DMS114 treated with DMSO at 0.1 percent for 48 hours (cell line): Measurements from ENCODE around the gene RYR3.

ENCODE experiments used
- DNase-seq: peaks from one replicate; lab custom pipeline; 2025; ENCODE audit not compliant: unreplicated experiment; lab: John Stamatoyannopoulos, UW

Gene RYR3

DNA sequence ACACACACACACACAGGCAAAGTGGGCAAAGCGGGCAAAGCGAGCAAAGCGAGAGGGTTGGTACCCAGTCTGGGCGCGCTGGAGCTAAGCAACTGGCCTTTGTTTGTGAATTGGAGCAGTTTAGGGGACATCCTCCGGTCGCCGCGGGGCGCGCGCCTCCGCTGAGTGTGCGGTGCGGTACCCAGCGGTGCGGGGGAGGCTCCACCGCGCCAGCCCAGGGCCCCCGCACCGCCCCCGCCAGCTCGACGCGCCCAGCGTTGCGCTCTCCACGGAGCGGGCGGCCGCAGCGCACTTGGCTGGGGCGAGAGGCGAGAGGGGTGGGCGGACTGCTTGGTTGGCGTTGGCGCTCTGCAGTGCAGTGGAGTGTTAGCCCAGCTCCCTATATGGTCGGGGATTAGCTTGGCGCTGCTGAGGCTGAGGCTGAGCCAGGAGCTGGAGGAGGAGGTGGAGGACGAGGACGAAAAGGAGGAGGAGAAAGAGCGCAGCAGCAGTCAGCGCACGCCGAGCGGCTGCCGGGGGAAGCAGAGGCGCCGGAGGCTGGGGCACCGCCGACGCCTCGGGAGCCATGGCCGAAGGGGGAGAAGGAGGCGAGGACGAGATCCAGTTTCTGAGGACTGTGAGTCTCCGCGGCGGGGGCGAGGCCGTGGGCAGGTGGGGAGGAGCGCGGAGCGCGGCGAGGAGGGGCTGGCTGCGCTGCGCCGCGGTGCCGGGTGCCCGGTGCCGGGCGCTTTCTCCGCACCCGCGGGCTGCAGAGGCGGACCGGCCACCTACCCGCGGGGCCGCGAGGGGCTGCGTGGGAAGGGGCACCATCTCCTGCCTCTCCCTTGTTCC is at the start of gene RYR3:
Gene RYR3, plus strand, starts transcription at position 487 of the 831 bp plus-strand sequence. Its CDS starts 79 bp downstream, at position 566.
- peak; percentile 3 for DNase-seq

DNA sequence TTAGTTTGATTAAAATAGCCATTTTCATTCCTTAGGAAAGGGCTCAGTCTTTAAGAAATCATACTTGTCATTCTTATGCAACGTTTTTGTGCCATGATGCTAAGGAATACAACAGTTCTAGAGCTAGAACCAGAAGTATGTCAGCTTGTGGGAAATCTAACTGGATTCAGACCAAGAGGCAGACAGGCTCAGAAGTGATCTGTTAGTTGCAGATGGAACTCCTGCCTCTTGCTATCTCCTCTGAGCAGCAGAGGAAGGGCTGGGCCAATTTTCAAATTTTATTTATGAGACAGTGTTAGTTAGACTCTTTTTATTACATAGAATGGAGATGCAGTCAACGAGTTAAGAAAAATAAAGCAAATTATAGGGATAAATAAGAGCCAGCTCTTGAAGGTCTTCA is 48.5 kb upstream of the RYR3 start:
- no peak for DNase-seq

DNA sequence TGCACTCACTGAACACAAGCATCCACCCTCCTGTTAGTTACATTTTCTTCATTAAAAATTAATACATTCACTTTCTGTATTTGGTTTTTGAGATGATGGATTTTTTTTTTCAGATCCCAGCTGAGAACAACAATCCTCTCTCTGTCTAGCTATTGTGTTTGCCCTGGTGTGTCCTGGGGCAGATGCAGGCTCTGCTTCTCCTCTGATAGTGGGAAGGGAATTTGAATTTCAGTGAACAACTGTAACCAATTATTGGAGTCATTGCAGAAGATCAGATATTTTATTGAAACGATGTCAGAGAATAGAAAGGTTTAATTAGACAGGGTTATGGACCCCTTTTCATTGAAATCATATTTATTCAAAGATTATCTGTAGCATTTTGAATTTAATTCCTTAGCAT is 33.1 kb upstream of the RYR3 start:
- DNase-seq: no peak

DNA sequence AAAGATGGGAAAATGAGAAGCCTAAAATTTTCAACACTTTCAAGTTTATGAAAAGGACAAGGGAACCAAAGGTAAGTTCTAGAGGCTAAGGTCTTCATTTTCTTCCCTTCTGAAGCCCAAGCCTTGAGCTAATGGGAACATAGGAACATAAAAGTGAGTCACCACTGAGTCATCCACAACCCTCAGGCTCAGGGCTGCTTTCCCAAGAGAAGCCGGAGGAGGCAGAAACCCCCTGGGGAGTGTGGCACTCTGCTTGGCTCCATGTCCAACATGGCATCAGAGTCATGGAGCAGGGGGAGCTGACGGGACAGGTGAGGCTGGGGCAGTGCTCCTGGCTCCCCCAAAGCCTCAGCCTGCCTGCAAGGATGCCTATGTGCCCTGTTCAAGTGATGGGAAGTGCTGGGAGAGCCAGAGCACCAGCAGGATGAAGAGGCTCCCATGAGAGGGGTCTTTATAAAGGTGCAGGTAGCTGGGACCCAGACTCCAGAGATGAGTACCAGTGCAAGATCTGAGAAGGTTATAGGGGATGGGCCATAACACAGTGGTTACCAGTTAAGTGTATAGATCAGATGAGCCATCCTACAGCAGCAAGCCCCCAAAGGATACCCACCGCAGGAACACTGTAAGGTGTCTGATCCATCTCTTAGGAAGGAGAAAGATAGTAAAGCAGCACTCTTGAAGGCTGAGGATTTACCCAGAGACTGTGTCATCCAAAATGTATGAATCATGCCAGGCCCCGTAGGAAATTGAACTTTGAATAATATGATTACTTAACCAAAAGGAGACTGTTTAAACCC is 31.8 kb upstream of the RYR3 start:
- DNase-seq: no peak

DNA sequence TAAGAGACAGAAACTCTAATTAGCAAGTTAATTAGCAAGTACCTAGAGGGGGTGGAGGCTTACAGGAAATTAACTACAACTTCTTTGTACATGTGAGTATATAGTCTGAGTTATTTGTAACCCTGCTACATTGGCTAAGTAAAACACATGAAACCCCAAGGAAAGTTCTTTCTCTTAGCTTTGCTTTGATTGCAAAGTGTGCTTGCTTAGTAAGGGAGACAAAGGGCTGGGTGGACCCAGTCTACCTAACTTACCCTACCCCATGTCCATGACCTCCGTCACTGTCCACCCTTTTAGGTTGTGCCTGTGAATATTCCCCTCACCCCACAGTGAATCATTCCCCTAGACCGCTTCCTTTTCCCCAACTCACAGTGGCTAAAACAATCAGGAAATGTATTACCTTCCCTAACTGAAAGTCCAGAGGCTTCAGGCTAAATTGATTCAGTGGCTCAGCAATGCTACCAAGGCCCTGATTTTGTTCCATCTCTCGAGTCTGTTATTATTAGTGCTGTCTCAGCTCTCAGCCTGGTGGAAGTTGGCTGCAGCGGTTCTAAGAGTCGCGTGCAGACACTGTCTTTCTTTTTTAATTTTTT is 31.1 kb upstream of the RYR3 start:
- DNase-seq: no peak

DNA sequence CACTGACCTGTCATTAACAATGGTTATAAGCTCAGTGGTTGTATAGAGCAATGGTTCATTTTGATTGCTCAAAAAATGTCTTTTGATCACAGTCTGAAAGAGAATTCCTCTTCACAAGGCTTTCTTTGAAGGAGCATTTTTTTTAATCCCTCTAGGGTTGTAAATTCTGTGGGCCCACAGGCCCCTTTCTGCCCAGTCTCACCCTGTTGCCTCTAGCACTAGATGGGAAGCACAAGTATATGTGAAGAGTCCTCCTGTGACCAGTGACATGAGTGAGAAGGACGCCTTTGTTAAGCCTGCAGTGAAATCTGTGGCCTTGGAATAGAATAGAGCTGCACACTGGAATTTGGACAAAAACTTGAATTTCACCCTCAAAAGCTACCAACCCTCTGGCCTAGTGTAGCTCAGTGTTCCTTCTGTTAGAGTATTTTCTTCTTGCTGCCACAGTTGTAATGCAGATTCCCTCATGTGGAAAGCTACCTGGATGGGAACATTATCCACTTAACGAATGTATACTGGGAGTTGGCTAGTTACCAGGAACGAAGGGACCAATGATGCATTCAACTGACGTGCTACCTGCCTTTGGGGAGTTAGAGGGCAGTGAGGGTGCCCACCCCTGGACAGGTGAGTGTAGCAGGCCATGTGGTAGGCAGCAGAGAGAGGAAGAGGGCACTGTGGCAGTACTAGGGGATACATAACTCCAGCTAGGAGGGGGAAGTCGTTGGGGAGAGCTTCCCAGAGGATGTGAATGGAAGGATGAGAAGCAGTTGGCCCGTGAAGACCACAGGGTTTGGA is 28.3 kb upstream of the RYR3 start:
- DNase-seq: no peak

DNA sequence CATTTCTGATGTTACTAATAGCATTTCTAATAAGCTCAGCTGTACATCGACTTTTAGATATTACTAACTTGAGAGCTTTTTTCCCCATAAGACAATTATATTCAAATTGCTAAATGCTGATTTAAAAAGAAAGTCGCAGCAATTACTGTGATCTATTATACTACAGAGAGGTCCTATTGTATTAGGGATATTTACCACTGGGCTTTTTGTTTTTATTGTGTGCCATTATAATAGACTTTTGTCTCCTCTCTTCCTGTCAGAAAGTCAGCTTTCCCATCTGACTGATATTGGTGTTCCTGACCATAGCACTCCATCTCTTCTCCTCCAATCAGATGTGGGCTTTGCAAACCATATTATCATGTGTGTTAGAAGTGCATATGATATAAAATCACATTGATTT is 27.2 kb upstream of the RYR3 start:
- no peak for DNase-seq

DNA sequence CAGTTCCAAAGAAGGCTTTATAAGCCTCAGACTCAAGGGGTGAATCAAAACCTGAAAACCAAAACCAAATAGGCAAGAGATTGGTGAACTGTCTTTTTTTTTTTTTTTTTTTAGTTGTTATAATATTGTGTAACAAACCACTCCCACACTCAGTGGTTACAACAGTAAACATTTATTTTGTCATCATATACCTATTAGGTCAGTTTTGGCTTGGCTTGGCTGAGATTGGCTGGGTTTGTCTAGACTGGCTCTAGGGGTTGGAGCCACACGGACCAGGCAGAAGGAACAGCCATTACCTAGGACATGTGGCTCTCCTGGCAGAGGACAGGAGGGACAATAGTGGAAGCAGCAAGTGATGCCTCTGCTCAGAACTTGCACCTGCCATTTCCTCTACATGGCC is 26.4 kb upstream of the RYR3 start:
- no peak for DNase-seq

DNA sequence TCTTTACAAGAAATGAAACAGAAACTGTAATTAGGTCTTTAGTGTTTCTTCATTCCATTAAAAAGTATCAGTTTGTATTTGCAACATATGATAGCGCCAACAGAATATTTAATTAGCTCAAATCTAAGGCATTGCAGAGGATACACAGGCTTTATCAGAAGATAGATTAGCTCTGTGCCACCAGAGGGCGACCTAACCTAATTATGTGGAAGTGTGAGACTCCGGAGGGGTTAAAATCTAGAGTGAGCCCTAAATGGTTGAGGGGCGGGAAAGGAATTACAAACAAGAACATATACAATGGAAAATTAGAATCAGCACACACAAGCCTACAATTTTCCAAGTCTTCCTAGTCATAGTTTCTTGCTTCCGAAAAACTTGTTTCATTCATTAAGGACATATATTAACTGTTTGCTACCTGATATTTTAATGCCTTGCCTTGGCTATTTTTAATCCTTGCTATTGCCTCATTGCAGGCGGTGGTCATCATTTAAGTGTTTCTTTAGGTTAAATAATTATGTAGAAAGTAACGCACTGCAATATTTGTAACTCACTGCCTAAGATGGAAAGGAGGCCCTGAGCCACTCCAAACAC is 18.0 kb upstream of the RYR3 start:
- peak; percentile 45 for DNase-seq

DNA sequence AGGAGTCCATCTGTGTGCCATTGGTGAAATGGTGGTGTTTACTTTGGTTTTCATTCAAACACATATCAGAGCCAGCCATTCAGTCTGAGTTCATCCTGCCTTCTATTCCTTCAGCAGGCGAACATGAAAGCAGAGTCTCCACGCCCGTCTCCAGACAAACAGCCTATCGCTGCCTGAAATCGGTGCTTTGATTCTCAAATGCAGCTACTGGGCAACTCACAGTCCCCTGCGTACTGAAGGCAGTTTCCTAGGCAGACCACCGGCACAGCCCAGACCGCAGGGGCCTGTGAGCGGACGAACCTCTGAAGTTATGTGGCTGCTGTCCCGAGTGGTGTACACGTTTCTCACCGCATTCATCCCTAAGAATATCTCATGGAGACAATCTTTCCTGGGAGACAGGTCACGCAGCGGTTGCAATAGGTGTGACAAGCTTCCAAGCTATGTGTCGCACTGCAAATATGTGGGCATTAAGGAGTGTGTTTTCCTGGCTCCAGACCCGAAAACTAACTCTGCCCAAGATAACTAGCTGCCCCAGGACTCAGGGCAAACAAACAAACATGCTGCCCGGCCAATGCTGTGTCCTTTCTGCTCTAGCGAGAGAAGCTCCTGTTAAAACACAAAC is 16.9 kb upstream of the RYR3 start:
- no peak for DNase-seq

DNA sequence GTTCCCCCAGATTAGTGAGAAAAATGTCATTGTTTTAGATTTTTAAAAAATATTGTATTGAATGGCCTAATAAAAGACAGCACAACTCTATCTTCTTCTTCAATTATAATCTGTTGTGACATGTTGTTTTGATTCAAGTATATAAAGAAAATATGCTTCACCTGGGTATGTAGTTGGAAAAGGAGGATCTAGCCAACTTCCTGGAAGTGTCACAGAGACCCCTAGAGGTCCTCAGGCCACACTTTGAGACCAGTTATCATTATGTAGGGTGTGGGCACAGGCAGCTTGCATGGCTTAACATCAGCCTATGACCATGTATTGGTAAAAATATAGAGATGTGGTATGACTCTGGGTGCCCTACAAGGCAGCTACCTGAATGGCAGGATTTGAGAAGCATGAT is 14.7 kb upstream of the RYR3 start:
- no peak for DNase-seq

DNA sequence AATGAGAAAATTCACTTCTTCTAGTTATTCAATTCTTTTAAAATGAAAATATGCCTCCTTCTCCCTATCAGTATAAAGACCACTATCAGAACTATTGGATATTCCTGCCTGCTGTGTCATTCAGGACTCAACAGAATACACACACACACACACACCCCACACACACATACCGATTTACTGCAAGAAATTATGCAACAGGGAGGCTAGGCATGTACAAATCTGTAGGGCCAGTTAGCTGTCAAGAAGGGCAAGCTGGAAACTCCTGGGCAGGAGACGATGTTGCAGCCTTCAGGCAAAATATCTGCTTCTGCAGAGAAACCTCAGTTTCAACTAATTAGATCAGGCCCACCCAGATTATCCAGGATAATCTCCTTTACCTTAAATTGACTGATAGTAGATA is 13.9 kb upstream of the RYR3 start:
- DNase-seq: no peak

DNA sequence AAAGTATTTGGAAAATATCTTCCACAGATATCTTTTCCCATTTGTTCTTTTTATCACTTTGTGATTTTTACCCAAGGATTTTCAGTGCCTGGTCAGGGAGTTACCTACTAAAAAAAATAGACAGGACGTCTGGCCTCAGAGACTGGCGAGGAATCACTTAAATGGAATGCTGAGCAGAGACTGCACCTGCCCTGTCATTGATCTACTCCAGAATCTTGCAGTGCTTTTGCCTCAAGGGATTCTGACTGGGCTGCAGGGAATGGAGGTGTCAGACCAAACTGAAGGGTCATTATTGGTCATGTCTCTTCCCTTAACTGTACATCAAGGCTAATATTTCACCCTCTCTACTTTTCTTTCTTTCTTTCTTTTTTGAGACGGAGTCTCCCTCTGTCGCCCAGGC is 12.1 kb upstream of the RYR3 start:
- DNase-seq: no peak

DNA sequence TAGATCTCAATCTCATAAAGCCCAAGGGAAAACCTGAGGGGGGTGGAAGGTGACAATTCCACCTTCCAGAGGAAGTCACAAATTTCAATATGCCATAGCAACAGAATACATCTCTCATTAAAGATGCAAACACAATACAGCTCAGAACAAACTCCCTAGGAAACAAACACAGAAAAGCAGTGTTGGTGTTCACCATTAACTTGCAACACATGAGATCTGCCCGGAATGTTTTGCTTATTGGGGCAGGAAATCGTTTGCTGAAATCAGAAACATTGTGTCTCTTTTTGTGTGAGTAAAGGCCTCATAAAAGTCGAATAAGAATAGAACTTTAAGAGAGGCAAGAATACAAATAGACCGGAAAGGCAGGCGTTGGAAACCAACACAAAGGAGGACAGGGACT is 5.8 kb upstream of the RYR3 start:
- no peak for DNase-seq

DNA sequence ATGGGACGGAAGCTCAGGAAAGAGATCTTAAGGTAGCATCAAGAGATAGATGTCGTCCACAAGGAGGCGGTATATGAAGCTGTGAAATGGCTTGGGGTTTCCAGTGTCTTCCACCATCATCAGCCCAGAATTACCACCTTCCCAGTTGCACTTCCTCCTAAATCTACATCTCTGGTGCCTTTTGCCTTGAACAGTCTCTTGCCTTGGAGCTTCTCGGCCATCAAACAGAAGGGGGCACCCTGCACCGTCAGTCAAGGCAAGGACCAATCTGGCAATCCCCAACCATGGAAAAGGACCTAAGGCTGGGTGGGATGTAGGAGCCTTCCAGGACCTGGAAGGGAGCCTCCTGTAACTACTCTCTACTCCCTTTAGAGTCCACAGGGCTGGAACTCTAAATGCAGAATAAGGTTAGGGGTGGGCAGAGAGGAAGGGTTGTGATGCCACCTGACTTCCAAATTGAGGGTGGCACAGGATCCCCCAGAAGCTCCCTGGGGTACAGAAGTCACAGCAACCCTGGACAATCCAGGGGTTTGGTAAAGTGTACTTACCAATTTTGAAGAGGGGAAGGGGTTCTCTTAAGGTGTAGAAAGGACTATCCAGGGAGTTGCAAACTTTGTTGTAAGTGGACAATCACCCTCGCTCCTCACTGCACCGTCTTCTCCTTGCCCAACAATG is 1.0 kb upstream of the RYR3 start:
- peak; percentile 72 for DNase-seq

DNA sequence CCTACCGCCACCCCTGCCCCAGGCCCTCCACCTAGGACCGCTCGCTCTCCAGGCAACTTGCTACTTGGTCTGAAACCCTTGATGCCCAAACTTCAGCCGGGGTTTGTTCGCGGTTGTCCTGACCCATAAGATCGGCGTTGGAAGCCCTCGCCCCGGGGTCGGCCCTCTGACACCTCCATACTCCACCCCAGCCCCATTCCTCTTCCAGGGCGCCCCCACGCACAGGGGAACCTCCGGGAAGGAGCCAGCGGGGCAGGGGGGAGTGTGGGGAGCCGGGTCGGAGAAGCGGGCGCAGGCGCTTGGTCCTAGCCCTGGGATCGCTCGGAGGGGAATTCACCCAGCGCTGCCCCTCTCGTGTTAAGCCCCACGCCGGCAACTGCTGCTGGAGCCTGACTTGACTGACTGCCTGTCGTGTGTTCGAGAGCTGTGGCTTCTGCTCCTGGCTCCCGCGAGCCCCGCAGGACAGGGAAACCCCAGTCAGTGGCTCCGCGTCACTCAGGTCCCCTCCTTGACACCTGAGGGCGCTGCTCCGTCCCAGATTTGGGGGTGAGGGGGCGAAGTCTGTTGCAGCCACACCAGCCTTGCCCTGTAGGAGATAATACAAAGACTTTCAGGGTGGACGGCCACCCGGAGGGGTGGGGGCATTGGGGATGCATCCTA is 675 bp downstream of the RYR3 start:
- no peak for DNase-seq

DNA sequence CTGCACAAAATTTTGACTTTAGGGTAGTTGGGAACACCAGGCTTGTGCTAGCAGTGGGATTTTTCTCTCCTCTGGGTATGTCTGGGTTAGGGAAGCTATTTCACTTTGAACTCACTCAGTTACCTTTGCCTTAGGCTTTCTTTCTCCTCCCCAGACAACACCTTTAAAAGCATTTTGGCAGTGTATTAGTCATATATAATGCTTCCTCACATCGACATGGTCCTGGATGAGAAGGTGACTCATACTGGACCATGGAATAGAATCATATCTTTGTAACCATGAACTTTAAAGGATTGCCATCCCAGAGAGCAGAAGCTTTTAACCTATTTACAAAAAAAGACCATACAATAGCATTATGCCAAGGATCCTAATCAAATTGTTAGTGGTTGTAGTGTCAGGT is 2.7 kb downstream of the RYR3 start:
- no peak for DNase-seq

DNA sequence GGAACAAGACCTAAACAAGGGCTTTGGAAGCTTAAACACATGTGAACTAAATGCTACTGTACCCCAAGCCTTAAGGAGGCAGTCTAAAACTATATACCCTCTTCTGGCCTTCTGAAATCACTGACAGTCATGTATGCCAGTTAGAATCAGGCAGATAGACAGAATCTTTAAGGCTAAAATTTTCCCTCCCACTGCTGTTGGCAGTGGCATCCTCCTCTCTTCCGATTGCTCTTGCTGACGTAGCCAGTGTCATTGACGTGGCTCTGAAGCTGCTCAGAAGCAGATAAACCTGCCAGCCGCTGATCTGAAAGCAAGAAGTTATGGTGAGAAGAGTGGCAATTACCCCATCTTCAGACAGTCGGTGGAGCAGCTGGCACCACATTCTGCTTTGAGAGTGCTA is 3.3 kb downstream of the RYR3 start:
- no peak for DNase-seq

DNA sequence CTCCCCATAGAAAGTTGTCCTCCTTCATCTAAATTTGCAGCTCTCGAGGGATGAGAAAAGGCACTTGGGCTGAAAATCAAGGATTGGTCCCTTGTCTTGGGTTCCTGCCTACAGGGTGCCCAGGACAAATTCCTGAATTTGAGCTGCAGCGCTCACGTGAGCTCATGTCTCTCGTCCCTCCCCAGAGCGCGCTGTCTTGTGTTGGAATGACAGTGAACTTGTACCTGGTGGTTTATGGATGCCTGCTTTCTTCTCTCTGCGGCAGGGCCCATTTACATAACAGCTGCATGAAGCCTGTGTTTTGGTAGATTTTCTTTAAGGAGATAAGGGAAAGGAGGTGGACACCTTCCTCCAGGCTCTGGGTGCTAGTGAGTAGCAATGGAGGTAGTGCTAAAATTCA is 4.3 kb downstream of the RYR3 start:
- no peak for DNase-seq
